Neural crest cell (in vitro differentiated cells): ENCODE data around the gene UTY. TPM values are rescaled to one million over a fixed set of nuclear protein-coding genes. Genes with fewer than 3 reads are reported as not detected.

Experiments
- DNase-seq: peaks from one replicate; pipeline ENCODE4 v3.0.0; 2021; ENCODE audit warnings: low read depth, mixed read lengths, low spot score
- H3K27ac Mint-ChIP-seq: one replicate; pipeline ENCODE4 v1.8.0; 2021; ENCODE audit warnings: mild to moderate bottlenecking, mixed read lengths; ENCODE audit not compliant: unreplicated experiment
- H3K27me3 Mint-ChIP-seq: 2 replicates; pipeline ENCODE4 v1.8.0; 2021; ENCODE audit warnings: low read depth, mild to moderate bottlenecking, mixed read lengths
- H3K36me3 Mint-ChIP-seq: 2 replicates; pipeline ENCODE4 v1.8.0; 2021; ENCODE audit warnings: low read depth, mild to moderate bottlenecking, mixed read lengths
- H3K4me1 Mint-ChIP-seq: 2 replicates; pipeline ENCODE4 v1.8.0; 2021; ENCODE audit warnings: mixed read lengths
- H3K4me3 Mint-ChIP-seq: one replicate; pipeline ENCODE4 v1.8.0; 2021; ENCODE audit warnings: mild to moderate bottlenecking, mixed read lengths
- H3K9me3 Mint-ChIP-seq: 2 replicates; pipeline ENCODE4 v1.8.0; 2021; ENCODE audit warnings: mixed read lengths
- CTCF ChIP-seq: fragments of 200-600 bp; sonication (generic); conservative IDR thresholded peaks from 2 replicates; pipeline ENCODE4 v1.5.0; 2021; ENCODE audit warnings: antibody characterized with exemption, mild to moderate bottlenecking
- total RNA-seq: library from RNA; stranded (reverse); gene quantifications from 2 replicates; pipeline ENCODE4 v1.2.1, GENCODE V29; 2021

The UTY gene
- total RNA-seq, 1 donor from 2014 or later, result not detected

DNA sequence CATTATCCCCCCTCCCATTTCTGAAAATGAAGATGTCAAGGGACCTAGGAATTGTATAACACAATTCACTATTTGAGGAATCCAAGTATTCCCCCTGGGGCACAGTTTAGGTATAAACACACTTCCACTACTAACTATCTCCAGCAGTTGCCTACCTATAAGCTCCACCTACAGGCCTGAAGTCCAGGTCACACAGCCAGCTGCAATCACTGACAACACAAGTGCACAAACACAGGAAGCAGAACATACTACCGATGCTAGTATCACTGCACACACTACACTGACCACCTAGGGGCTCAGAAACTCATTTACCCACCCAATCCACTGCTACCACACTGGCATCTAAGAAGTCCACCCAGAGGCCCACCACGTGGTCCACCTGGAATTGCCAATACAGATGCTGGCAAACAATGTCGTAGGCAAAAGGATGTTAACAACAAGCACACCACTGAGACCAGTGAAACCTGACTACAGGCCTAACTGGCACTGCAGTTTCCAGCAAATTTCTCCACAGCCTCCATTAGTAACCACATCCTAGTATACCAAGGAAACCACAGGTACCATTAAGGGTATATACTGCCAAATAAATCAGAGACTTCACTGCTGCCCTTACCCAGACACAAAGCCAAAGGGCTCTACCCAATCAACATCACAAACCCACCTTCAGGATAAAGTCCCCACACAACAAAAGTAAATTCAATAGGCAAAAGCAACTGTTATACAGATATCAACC is 47.4 kb downstream of the UTY start:
- no peaks in the 10 kb centered on the region for H3K36me3 Mint-ChIP-seq
- H3K4me3 Mint-ChIP-seq, result no peak overlapping the region
- no peak overlapping the region for H3K27ac Mint-ChIP-seq
- H3K9me3 Mint-ChIP-seq, result no peaks in the 10 kb centered on the region
- no peak for DNase-seq
- H3K27me3 Mint-ChIP-seq, result no peaks in the 10 kb centered on the region
- no peaks in the 10 kb centered on the region for H3K4me1 Mint-ChIP-seq
- no peak for TF ChIP-seq CTCF

- Mint-ChIP-seq H3K27me3 (no peaks in the 10 kb centered on the region), H3K4me1 (no peaks in the 10 kb centered on the region), H3K9me3 (no peaks in the 10 kb centered on the region), H3K36me3 (no peaks in the 10 kb centered on the region), H3K4me3 (no peak overlapping the region), H3K27ac (no peak overlapping the region)
- DNase-seq, result no peak
- TF ChIP-seq CTCF, result no peak
These were observed 50.3 kb downstream of the UTY start for GRCh38 chrY:13429551-13429950.

GRCh38 chrY:13423281-13423732 is 56.5 kb downstream of the UTY start:
- no peaks in the 10 kb centered on the region for H3K27me3 Mint-ChIP-seq
- no peak overlapping the region for H3K27ac Mint-ChIP-seq
- H3K9me3 Mint-ChIP-seq, result no peaks in the 10 kb centered on the region
- no peak for DNase-seq
- no peak overlapping the region for H3K4me3 Mint-ChIP-seq
- H3K4me1 Mint-ChIP-seq, result no peaks in the 10 kb centered on the region
- no peak for TF ChIP-seq CTCF
- H3K36me3 Mint-ChIP-seq, result no peaks in the 10 kb centered on the region

GRCh38 chrY:13416869-13417661 is 62.8 kb downstream of the UTY start:
- Mint-ChIP-seq H3K4me1 (no peaks in the 10 kb centered on the region), H3K4me3 (no peak overlapping the region), H3K27me3 (no peaks in the 10 kb centered on the region), H3K27ac (no peak overlapping the region), H3K9me3 (no peaks in the 10 kb centered on the region), H3K36me3 (no peaks in the 10 kb centered on the region)
- no peak for DNase-seq
- TF ChIP-seq CTCF, result no peak

- TF ChIP-seq CTCF, result no peak
- Mint-ChIP-seq H3K27ac (no peak overlapping the region), H3K4me3 (no peak overlapping the region)
These were observed 64.3 kb downstream of the UTY start for GRCh38 chrY:13415556-13415955.

More at GRCh38 chrY:13415556-13415955, 64.3 kb downstream of the UTY start:
- no peak for DNase-seq
- no peaks in the 10 kb centered on the region for H3K9me3 Mint-ChIP-seq
- H3K4me1 Mint-ChIP-seq, result no peaks in the 10 kb centered on the region
- no peaks in the 10 kb centered on the region for H3K27me3 Mint-ChIP-seq
- no peaks in the 10 kb centered on the region for H3K36me3 Mint-ChIP-seq
